Prostate gland (tissue), 2 donors: Measurements from ENCODE around the gene ATRN. TPM values are rescaled to one million over a fixed set of nuclear protein-coding genes. Genes with fewer than 3 reads are reported as not detected.

ENCODE experiments used
- DNase-seq: peaks from one replicate; pipeline ENCODE4 v3.0.0-alpha.2; 2019; ENCODE audit warnings: low spot score
- H3K27ac ChIP-seq, 2 donors: fragments of 200-600 bp; sonication (generic); 2 replicates each; pipeline ENCODE4 v1.5.1; 2017 to 2019
- H3K27me3 ChIP-seq: fragments of 200-600 bp; sonication (generic); replicated peaks from 2 replicates; pipeline ENCODE4 v1.5.1; 2019; ENCODE audit not compliant: insufficient read depth
- H3K36me3 ChIP-seq, 2 donors: fragments of 200-600 bp; sonication (generic); 1 replicate in 1 of 2; 2 replicates in 1 of 2; pipeline versions ENCODE4 v1.5.1 to v1.8.1; 2017 to 2019
- H3K4me1 ChIP-seq: fragments of 200-600 bp; sonication (generic); replicated peaks from 2 replicates; pipeline ENCODE4 v1.5.1; 2019
- H3K4me3 ChIP-seq, 2 donors: fragments of 200-600 bp; sonication (generic); 2 replicates each; pipeline ENCODE4 v1.5.1; 2017 to 2019
- H3K9me3 ChIP-seq: fragments of 200-600 bp; sonication (generic); 2 replicates; pipeline ENCODE4 v1.5.1; 2017
- CTCF ChIP-seq, 4 experiments: fragments of 200-600 bp in 2 of 4; fragments of 450-650 bp in 2 of 4; sonication (generic) in 2 of 4; IDR thresholded peaks; 1 replicate in 3 of 4; 2 replicates in 1 of 4; pipeline ENCODE4 v1.5.1; 2016 to 2019; ENCODE audit warnings: antibody characterized with exemption in 4 of 4, mild to moderate bottlenecking in 2 of 4, moderate library complexity in 2 of 4
- POLR2A ChIP-seq: fragments of 450-650 bp; IDR thresholded peaks from one replicate; pipeline ENCODE4 v1.6.1; 2016; ENCODE audit warnings: antibody characterized with exemption, mild to moderate bottlenecking
- POLR2AphosphoS5 ChIP-seq: sonication (generic); formaldehyde crosslinking; IDR thresholded peaks from one replicate; pipeline ENCODE4 v1.6.1; 2017; ENCODE audit warnings: antibody characterized with exemption
- WGBS: methylation state at CpG from one replicate; pipeline ENCODE4 v1.1.5; 2018; 5-methylcytosine and 5-hydroxymethylcytosine counted together
- intact Hi-C: fragments of 100-400 bp; cut with DNase I; formaldehyde crosslinking; loops from one replicate; pipeline ENCODE4 v1.14.2; 2022
- total RNA-seq, 2 donors: library from RNA; depleted of rRNA; stranded (reverse); fragments of >200 nt; gene quantifications; one replicate each; pipeline ENCODE4 v1.1.0, GENCODE V29; 2016

Gene ATRN
- total RNA-seq, 2 donors from 2014 or later: 34.6 to 38.1 TPM

- no peak overlapping the region for H3K27ac ChIP-seq
- 84% methylated on average over 11 of the region's 11 CpGs for WGBS
- H3K9me3 ChIP-seq: no peaks in the 10 kb centered on the region
- TF ChIP-seq POLR2A (no peak), POLR2AphosphoS5 (no peak), CTCF (IDR thresholded peaks at IDR 0.05) (no peak)
- no peak for DNase-seq
- intact Hi-C loops: no loop called here
- H3K4me3 ChIP-seq: no peak overlapping the region
- no peaks in the 10 kb centered on the region for H3K27me3 ChIP-seq
- no peaks in the 10 kb centered on the region for H3K4me1 ChIP-seq
- H3K36me3 ChIP-seq: no peaks in the 10 kb centered on the region
Observed at GRCh38 chr20:3479759-3480615, 9.2 kb downstream of the ATRN start.

- Histone ChIP-seq H3K36me3 (no peaks in the 10 kb centered on the region), H3K9me3 (no peaks in the 10 kb centered on the region), H3K4me3 (no peak overlapping the region), H3K27ac (no peak overlapping the region), H3K4me1 (no peaks in the 10 kb centered on the region), H3K27me3 (no peaks in the 10 kb centered on the region)
- intact Hi-C loops: no loop called here
- 93% methylated on average over 3 of the region's 3 CpGs for WGBS
- TF ChIP-seq POLR2A: no peak
- no peak for TF ChIP-seq POLR2AphosphoS5
- DNase-seq: no peak
Observed at GRCh38 chr20:3483309-3483708, 12.5 kb downstream of the ATRN start.

DNA sequence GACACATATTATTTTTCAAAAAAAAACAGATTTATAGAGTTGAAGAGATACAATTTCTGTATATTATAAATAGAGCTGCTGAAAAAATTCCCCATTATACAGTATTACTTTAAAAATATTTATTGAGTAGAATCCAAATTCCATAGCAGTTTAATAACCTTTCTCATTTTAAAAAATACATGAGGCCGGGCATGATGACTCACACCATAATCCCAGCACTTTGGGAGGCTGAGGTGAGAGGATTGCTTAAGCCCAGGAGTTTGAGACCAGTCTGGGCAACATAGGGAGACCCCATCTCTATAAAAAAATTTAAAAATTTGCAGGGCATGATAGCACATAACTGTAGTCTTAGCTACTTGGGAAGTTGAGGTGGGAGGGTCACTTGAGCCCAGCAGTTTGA, 13.0 kb downstream of the ATRN start:
- no peak overlapping the region for H3K27ac ChIP-seq
- H3K4me1 ChIP-seq: no peaks in the 10 kb centered on the region
- 64% methylated on average over 1 of the region's 1 CpG for WGBS
- H3K36me3 ChIP-seq: no peaks in the 10 kb centered on the region
- intact Hi-C loops: no loop called here
- DNase-seq: no peak
- no peak for TF ChIP-seq CTCF (IDR thresholded peaks at IDR 0.05)
- no peak for TF ChIP-seq POLR2AphosphoS5
- TF ChIP-seq POLR2A: no peak
- no peaks in the 10 kb centered on the region for H3K9me3 ChIP-seq
- H3K27me3 ChIP-seq: no peaks in the 10 kb centered on the region
- no peak overlapping the region for H3K4me3 ChIP-seq

DNA sequence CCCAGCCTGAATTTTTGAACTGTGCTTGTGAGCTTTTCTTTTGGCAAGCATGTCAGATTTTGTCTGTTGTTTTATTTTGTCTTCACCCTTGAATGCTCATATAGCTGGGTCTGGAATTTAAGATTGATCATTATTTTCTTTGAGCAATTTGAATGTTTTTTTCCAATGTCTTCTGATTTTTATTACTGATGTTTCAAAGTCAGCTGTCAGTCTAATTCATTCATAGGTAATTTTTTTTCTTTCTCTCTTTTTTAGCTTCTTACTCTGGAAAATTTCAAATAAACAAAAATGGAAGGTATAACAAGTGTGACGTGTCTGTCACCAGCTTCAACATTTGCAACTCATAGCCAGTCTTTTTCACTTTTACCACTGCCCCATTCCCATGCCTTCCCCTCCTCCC, 15.1 kb downstream of the ATRN start:
- Histone ChIP-seq H3K36me3 (no peaks in the 10 kb centered on the region), H3K4me3 (no peak overlapping the region), H3K27me3 (no peaks in the 10 kb centered on the region), H3K27ac (no peak overlapping the region), H3K4me1 (no peaks in the 10 kb centered on the region), H3K9me3 (no peaks in the 10 kb centered on the region)
- TF ChIP-seq POLR2A: no peak
- TF ChIP-seq POLR2AphosphoS5: no peak
- TF ChIP-seq CTCF (IDR thresholded peaks at IDR 0.05): no peak
- no peak for DNase-seq
- WGBS: 94% methylated on average over 1 of the region's 1 CpG
- intact Hi-C loops: no loop called here

DNA sequence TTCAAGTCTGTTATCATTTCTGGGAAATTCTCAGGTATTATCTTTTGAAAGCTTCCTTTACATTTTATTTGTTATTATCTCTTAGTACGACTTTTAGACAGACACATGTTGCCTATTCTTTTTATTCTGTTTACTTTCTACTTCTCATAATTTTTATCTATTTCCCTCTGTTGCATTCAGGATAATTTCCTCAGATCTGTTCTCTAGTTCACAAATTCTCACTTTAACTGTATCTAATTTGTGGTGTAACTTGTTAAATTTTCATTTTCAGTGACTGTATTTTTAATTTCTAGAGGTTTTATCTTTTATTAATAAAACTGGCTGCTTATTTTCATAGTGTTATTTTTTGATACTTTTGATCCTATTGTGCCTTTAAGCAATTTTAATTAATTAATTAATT, 16.0 kb downstream of the ATRN start:
- H3K27me3 ChIP-seq: no peaks in the 10 kb centered on the region
- TF ChIP-seq POLR2A (no peak), POLR2AphosphoS5 (no peak), CTCF (IDR thresholded peaks at IDR 0.05) (no peak)
- H3K4me1 ChIP-seq: no peaks in the 10 kb centered on the region
- H3K4me3 ChIP-seq: no peak overlapping the region
- no peaks in the 10 kb centered on the region for H3K9me3 ChIP-seq
- WGBS: 96% methylated on average over 1 of the region's 1 CpG
- no peak for DNase-seq
- H3K27ac ChIP-seq: no peak overlapping the region
- no peaks in the 10 kb centered on the region for H3K36me3 ChIP-seq
- intact Hi-C loops: no loop called here
